Measurements from ENCODE around the gene SLC29A2.

GRCh38 chr11:66338276-66339161, 33.0 kb downstream of the SLC29A2 start:
- no peak for TF ChIP-seq EZH2 (IDR thresholded peaks at IDR 0.05; ENCODE audit: low read length, unreplicated experiment)
- TF ChIP-seq, protein P1, sequence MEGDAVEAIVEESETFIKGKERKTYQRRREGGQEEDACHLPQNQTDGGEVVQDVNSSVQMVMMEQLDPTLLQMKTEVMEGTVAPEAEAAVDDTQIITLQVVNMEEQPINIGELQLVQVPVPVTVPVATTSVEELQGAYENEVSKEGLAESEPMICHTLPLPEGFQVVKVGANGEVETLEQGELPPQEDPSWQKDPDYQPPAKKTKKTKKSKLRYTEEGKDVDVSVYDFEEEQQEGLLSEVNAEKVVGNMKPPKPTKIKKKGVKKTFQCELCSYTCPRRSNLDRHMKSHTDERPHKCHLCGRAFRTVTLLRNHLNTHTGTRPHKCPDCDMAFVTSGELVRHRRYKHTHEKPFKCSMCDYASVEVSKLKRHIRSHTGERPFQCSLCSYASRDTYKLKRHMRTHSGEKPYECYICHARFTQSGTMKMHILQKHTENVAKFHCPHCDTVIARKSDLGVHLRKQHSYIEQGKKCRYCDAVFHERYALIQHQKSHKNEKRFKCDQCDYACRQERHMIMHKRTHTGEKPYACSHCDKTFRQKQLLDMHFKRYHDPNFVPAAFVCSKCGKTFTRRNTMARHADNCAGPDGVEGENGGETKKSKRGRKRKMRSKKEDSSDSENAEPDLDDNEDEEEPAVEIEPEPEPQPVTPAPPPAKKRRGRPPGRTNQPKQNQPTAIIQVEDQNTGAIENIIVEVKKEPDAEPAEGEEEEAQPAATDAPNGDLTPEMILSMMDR (conservative IDR thresholded peaks at IDR 0.05; ENCODE audit: low read depth, low read length) = no peak

All from PC-3 (cell line).